CD8-positive, alpha-beta memory T cell (primary cell): ENCODE data around the gene SPAAR. TPM values are rescaled to one million over a fixed set of nuclear protein-coding genes. Genes with fewer than 3 reads are reported as not detected.

Experiments used
- CTCF ChIA-PET: fragments of 350-600 bp; sonication (Branson Sonifier 250); formaldehyde crosslinking; loops from one replicate; lab custom pipeline; 2021; ENCODE audit warnings: antibody characterized with exemption; lab: Charles Lee
- POLR2A ChIA-PET: fragments of 350-600 bp; sonication (Branson Sonifier 250); formaldehyde crosslinking; loops from one replicate; lab custom pipeline; 2021; ENCODE audit warnings: antibody characterized with exemption; lab: Charles Lee
- DNase-seq, 5 donors: peaks; one replicate each; pipeline versions ENCODE4 v3.0.0 to v3.0.0-alpha.2; 2020 to 2022; ENCODE audit warnings: mixed read lengths in 1 of 5
- H3K27ac ChIP-seq: one replicate; pipeline ENCODE4 v1.7.0; 2013; ENCODE audit warnings: low read depth, mild to moderate bottlenecking, low read length, moderate library complexity
- H3K27me3 ChIP-seq: 2 replicates; pipeline ENCODE4 v1.7.0; 2013; ENCODE audit warnings: low read length, mild to moderate bottlenecking; ENCODE audit not compliant: insufficient read depth, poor library complexity, severe bottlenecking
- H3K36me3 ChIP-seq: 2 replicates; pipeline ENCODE4 v1.7.0; 2013; ENCODE audit warnings: mild to moderate bottlenecking, low read length, moderate library complexity; ENCODE audit not compliant: insufficient read depth
- H3K4me1 ChIP-seq: 2 replicates; pipeline ENCODE4 v1.7.0; 2013; ENCODE audit warnings: mild to moderate bottlenecking, low read length, moderate library complexity; ENCODE audit not compliant: insufficient read depth
- H3K4me3 ChIP-seq: 2 replicates; pipeline ENCODE4 v1.7.0; 2013; ENCODE audit warnings: mild to moderate bottlenecking, low read length
- H3K9me3 ChIP-seq: 2 replicates; pipeline ENCODE4 v1.7.0; 2013; ENCODE audit warnings: mild to moderate bottlenecking, low read length
- H3K27ac Mint-ChIP-seq, 8 donors: one replicate each; pipeline ENCODE4 v1.8.0; 2020 to 2021; ENCODE audit warnings: mixed read lengths in 8 of 8, mild to moderate bottlenecking in 6 of 8, inconsistent platforms in 3 of 8, moderate library complexity in 3 of 8
- H3K27me3 Mint-ChIP-seq, 2 donors: one replicate each; pipeline ENCODE4 v1.8.0; 2020 to 2021; ENCODE audit warnings: mixed read lengths in 2 of 2, mild to moderate bottlenecking in 1 of 2, moderate library complexity in 1 of 2
- H3K36me3 Mint-ChIP-seq, 3 donors: one replicate each; pipeline ENCODE4 v1.8.0; 2020 to 2021; ENCODE audit warnings: mixed read lengths in 3 of 3, inconsistent platforms in 1 of 3, mild to moderate bottlenecking in 1 of 3
- H3K4me1 Mint-ChIP-seq, 3 donors: one replicate each; pipeline ENCODE4 v1.8.0; 2020 to 2021; ENCODE audit warnings: mixed read lengths in 3 of 3, inconsistent platforms in 1 of 3, mild to moderate bottlenecking in 1 of 3
- H3K4me3 Mint-ChIP-seq, 7 donors: one replicate each; pipeline ENCODE4 v1.8.0; 2020 to 2021; ENCODE audit warnings: mixed read lengths in 7 of 7, mild to moderate bottlenecking in 6 of 7, moderate library complexity in 4 of 7, inconsistent platforms in 2 of 7
- H3K9me3 Mint-ChIP-seq, 5 donors: one replicate each; pipeline ENCODE4 v1.8.0; 2020 to 2022; ENCODE audit warnings: mixed read lengths in 5 of 5, mild to moderate bottlenecking in 3 of 5, moderate library complexity in 2 of 5, inconsistent platforms in 1 of 5
- polyA plus RNA-seq: library from polyadenylated mRNA; unstranded; fragments of 300-500 nt; fragmentation: Illumina TruSeq; gene quantifications from one replicate; pipeline ENCODE4 v1.2.3, GENCODE V29; 2021
- total RNA-seq, 2 experiments: library from RNA; stranded (reverse); gene quantifications; one replicate each; pipeline ENCODE4 v1.2.3, GENCODE V29; 2021

Gene SPAAR
- total and polyA plus RNA-seq, 3 experiments from 2014 or later, result not detected

DNA sequence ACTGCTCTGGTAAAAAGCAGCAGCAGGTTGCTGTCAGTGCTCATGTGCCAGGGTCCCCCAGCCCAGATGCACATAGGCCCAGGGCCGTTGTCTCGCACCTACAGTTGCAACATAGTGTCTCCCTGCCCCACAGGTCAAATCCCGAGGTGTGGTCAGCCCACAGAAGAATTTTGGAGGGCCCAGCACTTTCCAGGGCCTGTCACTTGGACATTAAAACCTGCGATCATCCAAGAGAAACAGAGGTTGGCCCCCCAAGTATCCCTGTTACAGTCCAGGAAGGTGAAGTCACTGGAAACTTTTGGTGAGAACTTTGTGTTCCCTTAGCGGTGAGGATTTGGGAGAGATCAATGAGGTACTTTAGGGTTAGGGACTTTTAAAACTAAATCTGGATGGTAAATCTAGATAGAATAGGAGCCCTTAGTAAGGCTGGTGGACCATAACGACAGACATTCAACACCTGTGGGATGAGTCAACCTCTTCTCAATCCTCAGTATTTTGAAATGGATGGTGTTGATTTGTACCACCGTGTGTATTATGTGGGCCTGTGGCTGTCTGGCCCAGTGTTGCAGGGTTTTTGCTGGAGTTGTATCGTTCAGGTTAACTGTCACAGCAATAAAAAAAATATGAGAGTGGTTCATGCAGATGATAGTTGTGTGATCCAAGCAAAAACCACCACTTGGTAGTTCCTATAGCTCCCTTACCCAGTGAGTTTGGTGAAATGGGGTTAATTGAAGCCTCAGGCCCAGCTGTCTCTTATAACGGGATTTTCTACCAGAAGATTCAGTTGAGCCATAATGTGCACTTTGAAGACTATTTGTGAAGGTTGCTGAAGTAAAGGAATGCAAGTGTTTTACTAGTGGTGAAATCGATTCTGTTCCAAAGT, 29.4 kb downstream of the SPAAR start:
- Mint-ChIP-seq H3K4me1 (peaks cover 27 to 39% (median 31%) of the 10 kb centered on the region in 3 donors), H3K27ac (peak overlapping the region in 3 of 8 donors; percentile 25 to 58 (median 52)), H3K36me3 (no peaks in the 10 kb centered on the region), H3K9me3 (no peaks in the 10 kb centered on the region), H3K27me3 (no peaks in the 10 kb centered on the region), H3K4me3 (no peak overlapping the region)
- Histone ChIP-seq H3K27me3 (no peaks in the 10 kb centered on the region), H3K36me3 (no peaks in the 10 kb centered on the region), H3K9me3 (no peaks in the 10 kb centered on the region), H3K27ac (no peak overlapping the region), H3K4me1 (peaks cover 70% of the 10 kb centered on the region), H3K4me3 (no peak overlapping the region)
- CTCF ChIA-PET, result interaction anchor here (0.7 kb wide), 1 partner anchor 27 kb away, joined by 3 read pairs; no protein-coding TSS in a partner anchor
- POLR2A ChIA-PET, result no interaction called here
- DNase-seq, result no peak

DNA sequence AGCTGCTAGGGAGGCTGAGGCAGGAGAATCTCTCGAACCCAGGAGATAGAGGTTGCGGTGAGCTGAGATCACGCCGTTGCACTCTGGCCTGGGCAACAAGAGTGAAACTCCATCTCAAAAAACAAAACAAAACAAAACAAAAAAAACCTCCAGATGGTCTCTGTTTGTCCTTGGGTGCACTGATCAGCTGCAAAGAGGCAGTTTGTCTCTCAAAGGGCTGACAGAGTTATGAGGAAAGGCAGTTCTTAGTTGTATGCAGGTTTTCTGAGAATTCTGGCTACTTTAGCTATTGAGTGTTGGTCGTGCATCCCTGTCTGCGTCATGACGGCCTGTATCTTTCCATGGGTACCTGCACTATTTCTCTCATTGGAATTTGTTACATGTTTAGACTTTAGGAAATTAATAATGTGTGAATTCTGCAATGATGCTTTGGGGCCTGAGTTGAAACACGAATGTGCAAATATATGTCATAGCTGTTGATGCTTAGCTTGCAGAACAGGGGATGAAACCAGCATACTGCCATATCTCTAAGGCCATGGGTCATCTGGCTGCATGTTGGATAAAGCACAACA, 30.5 kb downstream of the SPAAR start:
- Histone ChIP-seq H3K9me3 (no peaks in the 10 kb centered on the region), H3K36me3 (no peaks in the 10 kb centered on the region), H3K27ac (no peak overlapping the region), H3K27me3 (no peaks in the 10 kb centered on the region), H3K4me1 (peaks cover 80% of the 10 kb centered on the region), H3K4me3 (no peak overlapping the region)
- H3K4me3 Mint-ChIP-seq, result no peak overlapping the region
- no peak for DNase-seq
- POLR2A ChIA-PET, result no interaction called here
- H3K9me3 Mint-ChIP-seq, result no peaks in the 10 kb centered on the region
- H3K36me3 Mint-ChIP-seq, result no peaks in the 10 kb centered on the region
- CTCF ChIA-PET, result interaction anchor here (1.2 to 3.2 kb wide), 3 partner anchors 16 to 36 kb away, joined by 5 to 17 read pairs (median 6); no protein-coding TSS in a partner anchor
- H3K27me3 Mint-ChIP-seq, result no peaks in the 10 kb centered on the region
- peak overlapping the region in 2 of 8 donors; percentile 18 to 24 for H3K27ac Mint-ChIP-seq
- peaks cover 31 to 44% (median 34%) of the 10 kb centered on the region in 3 donors for H3K4me1 Mint-ChIP-seq

DNA sequence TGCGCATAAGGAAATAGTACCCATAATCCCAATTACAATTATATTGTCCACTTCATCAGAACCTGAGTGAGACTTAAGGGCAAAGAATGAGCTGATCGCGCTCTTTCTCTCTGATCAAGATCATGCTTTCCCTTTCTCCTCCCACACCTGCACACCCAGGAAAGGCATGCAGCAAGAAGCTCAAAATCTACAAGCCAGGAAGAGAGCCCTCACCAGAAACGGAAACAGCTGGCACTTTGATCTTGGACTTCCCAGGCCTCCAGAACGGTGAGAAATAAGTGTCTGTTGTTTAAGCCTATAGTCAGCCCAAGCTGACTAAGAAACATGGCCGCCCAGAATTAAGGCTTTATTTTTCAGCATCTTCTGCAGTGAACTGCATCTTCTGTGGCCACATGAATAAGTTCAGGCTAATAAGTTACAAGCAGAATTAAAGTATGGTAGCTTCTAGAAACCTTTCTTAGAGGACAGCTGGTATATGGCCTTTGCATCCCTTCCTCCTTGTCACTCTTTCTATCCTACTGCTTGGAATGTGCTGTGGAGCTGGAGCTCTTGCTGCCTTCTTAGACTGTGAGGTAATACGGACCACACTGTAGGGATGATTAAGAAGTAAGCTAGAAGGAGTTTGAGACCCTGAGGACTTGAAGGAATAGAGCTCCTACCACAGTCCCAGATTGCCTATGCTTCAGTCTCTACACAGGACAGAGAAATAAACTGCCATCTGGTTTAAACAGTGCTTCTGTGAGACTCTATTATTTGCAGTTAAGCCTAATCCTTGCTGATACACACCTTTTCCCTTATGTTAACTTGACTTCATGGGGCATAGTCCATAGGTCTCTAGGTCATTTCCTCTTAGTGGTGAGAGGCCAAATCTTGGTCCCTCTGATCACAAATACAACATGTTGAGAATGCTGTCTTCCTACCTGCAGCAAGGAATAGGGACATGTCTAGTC, 31.4 kb downstream of the SPAAR start:
- peaks cover 35 to 48% (median 36%) of the 10 kb centered on the region in 3 donors for H3K4me1 Mint-ChIP-seq
- Histone ChIP-seq H3K4me1 (peaks cover 90% of the 10 kb centered on the region), H3K36me3 (no peaks in the 10 kb centered on the region), H3K4me3 (peak overlapping the region; percentile 5), H3K9me3 (no peaks in the 10 kb centered on the region), H3K27ac (no peak overlapping the region), H3K27me3 (no peaks in the 10 kb centered on the region)
- H3K9me3 Mint-ChIP-seq, result no peaks in the 10 kb centered on the region
- peak in 2 of 5 donors; percentile 16 to 39 for DNase-seq
- no peaks in the 10 kb centered on the region for H3K36me3 Mint-ChIP-seq
- no peaks in the 10 kb centered on the region for H3K27me3 Mint-ChIP-seq
- POLR2A ChIA-PET, result interaction anchor here (0.5 kb wide), 1 partner anchor 89 kb away, joined by 3 read pairs; no protein-coding TSS in a partner anchor
- H3K27ac Mint-ChIP-seq, result peak overlapping the region in 6 of 8 donors; percentile 20 to 63 (median 48)
- peak overlapping the region in 5 of 7 donors; percentile 34 to 67 (median 46) for H3K4me3 Mint-ChIP-seq
- CTCF ChIA-PET, result interaction anchor here (0.7 to 3.2 kb wide), 4 partner anchors 15 to 65 kb away, joined by 3 to 17 read pairs (median 6); no protein-coding TSS in a partner anchor

DNA sequence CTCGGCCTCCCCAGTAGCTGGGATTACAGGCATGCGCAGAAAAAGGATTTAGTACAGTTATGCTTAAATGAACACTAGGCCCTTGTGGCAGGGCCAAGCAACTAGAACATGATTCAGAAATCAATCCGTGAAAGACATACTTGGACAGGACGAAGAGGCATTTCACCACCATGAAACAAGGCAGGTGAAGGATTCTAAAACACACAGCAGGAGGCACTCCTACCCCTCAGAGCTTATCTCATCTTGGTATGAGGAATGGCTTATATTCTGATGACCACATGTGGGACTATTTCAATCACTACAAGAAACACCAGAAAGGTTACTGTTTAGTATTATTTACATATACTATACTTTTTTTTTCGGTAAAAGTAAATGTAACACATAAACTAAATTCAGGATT, 33.0 kb downstream of the SPAAR start:
- POLR2A ChIA-PET, result no interaction called here
- peaks cover 37 to 48% (median 38%) of the 10 kb centered on the region in 3 donors for H3K4me1 Mint-ChIP-seq
- no peaks in the 10 kb centered on the region for H3K9me3 Mint-ChIP-seq
- no peak for DNase-seq
- Histone ChIP-seq H3K36me3 (no peaks in the 10 kb centered on the region), H3K9me3 (no peaks in the 10 kb centered on the region), H3K4me1 (peaks cover 85% of the 10 kb centered on the region), H3K27ac (no peak overlapping the region), H3K4me3 (no peak overlapping the region), H3K27me3 (no peaks in the 10 kb centered on the region)
- H3K36me3 Mint-ChIP-seq, result no peaks in the 10 kb centered on the region
- CTCF ChIA-PET, result interaction anchor here (0.8 to 3.2 kb wide), 2 partner anchors 13 to 39 kb away, joined by 4 to 17 read pairs; no protein-coding TSS in a partner anchor
- H3K27ac Mint-ChIP-seq, result no peak overlapping the region
- no peak overlapping the region for H3K4me3 Mint-ChIP-seq
- no peaks in the 10 kb centered on the region for H3K27me3 Mint-ChIP-seq

GRCh38 chr9:35944173-35944572, 34.9 kb downstream of the SPAAR start:
- Mint-ChIP-seq H3K9me3 (no peaks in the 10 kb centered on the region), H3K27me3 (peaks cover 0 to under 1% of the 10 kb centered on the region in 2 donors), H3K36me3 (no peaks in the 10 kb centered on the region), H3K4me1 (peaks cover 30 to 36% (median 34%) of the 10 kb centered on the region in 3 donors), H3K27ac (peak overlapping the region in 1 of 8 donors; percentile 20), H3K4me3 (no peak overlapping the region)
- peaks cover 71% of the 10 kb centered on the region for H3K4me1 ChIP-seq
- POLR2A ChIA-PET, result no interaction called here
- no peaks in the 10 kb centered on the region for H3K27me3 ChIP-seq
- no peaks in the 10 kb centered on the region for H3K9me3 ChIP-seq
- H3K27ac ChIP-seq, result no peak overlapping the region
- no peaks in the 10 kb centered on the region for H3K36me3 ChIP-seq
- CTCF ChIA-PET, result interaction anchor here (1.3 to 2.9 kb wide), 5 partner anchors 12 to 158 kb away, joined by 3 to 27 read pairs (median 7); no protein-coding TSS in a partner anchor
- DNase-seq, result no peak
- H3K4me3 ChIP-seq, result no peak overlapping the region

GRCh38 chr9:35944841-35945240, 35.6 kb downstream of the SPAAR start:
- H3K4me1 ChIP-seq, result peaks cover 68% of the 10 kb centered on the region
- peak overlapping the region in 2 of 8 donors; percentile 5 to 65 for H3K27ac Mint-ChIP-seq
- H3K27me3 ChIP-seq, result no peaks in the 10 kb centered on the region
- peaks cover 27 to 32% (median 30%) of the 10 kb centered on the region in 3 donors for H3K4me1 Mint-ChIP-seq
- no peaks in the 10 kb centered on the region for H3K36me3 Mint-ChIP-seq
- H3K27ac ChIP-seq, result no peak overlapping the region
- H3K9me3 ChIP-seq, result no peaks in the 10 kb centered on the region
- no peaks in the 10 kb centered on the region for H3K9me3 Mint-ChIP-seq
- no peak overlapping the region for H3K4me3 ChIP-seq
- H3K27me3 Mint-ChIP-seq, result peaks cover 3 to 5% of the 10 kb centered on the region in 2 donors
- H3K4me3 Mint-ChIP-seq, result peak overlapping the region in 1 of 7 donors; percentile 56
- CTCF ChIA-PET, result interaction anchor here (0.9 to 2.9 kb wide), 9 partner anchors 10 to 158 kb away, joined by 3 to 27 read pairs (median 4); partner anchors contain the start of gene SPAAR
- POLR2A ChIA-PET, result interaction anchor here (0.6 kb wide), 1 partner anchor 216 kb away, joined by 3 read pairs; no protein-coding TSS in a partner anchor
- no peaks in the 10 kb centered on the region for H3K36me3 ChIP-seq
- no peak for DNase-seq
